SKM-1 (cell line): ENCODE results near the gene BACH2.
"Not testable (repeated sequence)": the region's sequence is repeated elsewhere in the genome, so short reads cannot be mapped to it uniquely, and the experiment has no call there.

Source experiments
- DNase-seq: peaks from one replicate; lab custom pipeline; 2025; ENCODE audit not compliant: unreplicated experiment; lab: John Stamatoyannopoulos, UW

BACH2 gene

DNA sequence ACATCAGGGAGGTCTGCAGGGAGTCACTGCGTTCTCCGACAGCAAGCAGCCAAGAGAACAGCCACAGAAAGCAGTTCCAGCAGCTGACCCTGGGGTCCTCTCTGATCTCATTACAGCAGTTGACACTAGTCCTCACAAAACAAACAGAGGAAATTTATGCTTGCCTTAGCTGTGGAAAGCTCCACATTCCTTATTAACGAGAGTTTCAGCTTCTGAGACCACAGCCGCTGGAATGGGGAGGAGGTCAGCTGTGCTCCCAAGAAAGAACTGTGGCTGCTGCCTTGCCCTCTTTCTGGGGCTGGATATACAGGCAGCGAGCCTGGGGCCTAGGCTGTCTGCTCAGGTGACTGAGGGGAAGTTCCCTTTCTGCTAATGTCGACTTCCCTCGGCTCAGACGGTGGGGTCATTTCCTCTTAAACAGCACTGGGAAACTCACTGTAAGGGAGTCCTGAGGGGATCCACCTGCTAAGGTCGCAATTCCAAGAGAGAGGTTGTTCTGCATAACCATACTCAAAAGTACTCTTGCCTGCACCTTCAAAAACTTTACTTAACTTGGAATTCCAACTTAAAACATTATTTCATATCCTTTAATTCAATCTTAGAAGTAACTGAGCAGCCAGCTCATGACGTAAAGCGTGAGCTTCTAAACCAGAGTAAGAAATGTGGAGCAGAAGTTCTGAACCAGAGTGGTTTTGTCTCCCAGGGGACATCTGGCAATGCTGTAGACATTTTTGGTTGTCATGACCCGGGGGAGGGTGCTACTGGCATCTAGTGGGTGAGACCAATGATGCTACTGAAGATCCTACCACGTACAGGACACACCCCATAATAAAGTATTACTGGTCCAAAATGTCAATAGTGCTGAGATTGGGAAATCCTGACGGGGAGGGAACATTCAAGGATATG, 80.3 kb downstream of the BACH2 start:
- peak; percentile 31 for DNase-seq

DNA sequence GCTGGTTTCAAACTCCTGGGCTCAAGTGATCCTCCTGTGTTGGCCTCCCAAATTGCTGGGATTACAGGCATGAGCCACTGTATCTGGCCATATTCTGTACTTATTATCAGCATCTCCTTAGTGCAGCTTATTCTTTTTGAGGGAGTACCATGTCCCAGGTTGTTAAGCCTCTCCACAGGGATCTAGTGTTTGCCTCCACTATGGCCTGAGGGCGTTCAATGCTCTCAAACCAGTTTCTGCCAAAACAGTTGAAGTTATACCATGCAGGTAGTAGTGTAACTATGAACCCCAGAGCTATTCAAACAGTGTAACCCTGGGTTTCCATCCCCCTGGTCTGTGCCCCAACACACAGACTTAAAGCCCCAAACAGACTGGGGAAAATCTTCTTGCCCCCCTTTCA, 81.7 kb downstream of the BACH2 start:
- DNase-seq = no peak

DNA sequence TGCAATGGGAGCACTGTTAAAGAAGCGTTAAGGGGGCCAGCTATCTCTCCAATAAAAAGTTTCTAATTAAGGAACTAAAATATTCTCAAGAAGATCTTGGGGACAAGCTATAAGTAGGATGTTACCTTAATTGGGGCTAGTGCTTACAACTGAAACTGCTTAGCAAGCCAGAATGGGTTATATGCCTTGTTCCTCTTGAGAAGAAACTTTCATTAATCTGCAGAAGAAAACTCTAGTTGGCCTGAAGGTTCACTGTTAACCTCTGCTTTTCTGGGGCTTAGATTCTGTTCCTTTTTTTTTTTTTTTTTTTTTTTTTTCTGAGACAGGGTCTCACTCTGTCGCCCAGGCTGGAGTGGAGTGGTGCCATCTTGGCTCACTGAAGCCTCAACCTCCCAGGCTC, 82.2 kb downstream of the BACH2 start:
- no peak for DNase-seq

DNA sequence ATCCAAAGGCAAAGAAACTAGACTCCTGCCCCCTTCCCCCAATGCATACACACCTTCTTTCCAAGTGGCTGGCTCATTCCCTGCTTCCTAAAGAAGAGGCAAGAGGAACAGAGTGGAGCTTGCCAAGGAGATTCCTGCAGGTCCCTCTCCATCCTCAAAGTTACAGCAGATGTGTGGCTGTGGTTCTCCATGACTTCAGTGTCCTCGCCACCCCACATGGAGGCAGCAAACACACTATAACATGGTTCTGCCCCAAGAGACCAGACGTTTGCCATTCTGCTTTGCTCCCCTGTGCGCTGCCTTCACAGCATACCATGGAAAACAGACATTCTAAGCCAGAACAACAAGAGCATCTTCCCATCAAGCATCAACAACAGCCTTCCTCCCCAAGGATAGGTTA, 84.4 kb downstream of the BACH2 start:
- DNase-seq = no peak

DNA sequence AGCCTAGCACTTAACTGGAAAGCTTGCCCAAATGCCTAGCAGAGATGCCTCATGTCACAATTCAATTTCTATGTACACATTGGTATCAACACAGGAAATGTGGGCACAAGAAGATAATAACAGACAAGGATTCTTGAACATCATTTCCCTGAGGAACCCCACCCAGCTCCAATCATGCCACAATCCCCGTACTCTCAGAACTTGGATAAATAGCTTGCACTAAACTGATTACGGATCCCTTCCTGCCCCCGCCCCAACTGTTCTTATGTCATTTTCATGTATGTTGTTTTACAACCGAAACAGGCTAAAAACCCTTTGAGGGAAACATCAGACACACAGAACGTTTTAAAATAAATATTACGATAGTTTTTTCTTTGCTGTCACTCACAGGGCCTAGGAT, 87.1 kb downstream of the BACH2 start:
- DNase-seq = no peak

DNA sequence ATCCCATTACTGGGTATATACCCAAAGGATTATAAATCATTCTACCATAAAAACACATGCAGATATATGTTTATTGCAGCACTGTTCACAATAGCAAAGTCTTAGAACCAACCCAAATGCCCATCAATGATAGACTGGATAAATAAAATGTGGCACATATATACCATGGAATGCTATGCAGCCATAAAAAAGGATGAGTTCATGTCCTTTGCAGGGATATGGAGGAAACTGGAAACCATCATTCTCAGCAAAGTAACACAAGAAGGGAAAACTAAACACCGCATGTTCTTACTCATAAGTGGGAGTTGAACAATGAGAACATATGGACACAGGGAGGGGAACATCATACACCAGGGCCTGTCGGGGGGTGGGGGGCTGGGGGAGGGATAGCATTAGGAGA, 88.0 kb downstream of the BACH2 start:
- DNase-seq = not testable (repeated sequence)

DNA sequence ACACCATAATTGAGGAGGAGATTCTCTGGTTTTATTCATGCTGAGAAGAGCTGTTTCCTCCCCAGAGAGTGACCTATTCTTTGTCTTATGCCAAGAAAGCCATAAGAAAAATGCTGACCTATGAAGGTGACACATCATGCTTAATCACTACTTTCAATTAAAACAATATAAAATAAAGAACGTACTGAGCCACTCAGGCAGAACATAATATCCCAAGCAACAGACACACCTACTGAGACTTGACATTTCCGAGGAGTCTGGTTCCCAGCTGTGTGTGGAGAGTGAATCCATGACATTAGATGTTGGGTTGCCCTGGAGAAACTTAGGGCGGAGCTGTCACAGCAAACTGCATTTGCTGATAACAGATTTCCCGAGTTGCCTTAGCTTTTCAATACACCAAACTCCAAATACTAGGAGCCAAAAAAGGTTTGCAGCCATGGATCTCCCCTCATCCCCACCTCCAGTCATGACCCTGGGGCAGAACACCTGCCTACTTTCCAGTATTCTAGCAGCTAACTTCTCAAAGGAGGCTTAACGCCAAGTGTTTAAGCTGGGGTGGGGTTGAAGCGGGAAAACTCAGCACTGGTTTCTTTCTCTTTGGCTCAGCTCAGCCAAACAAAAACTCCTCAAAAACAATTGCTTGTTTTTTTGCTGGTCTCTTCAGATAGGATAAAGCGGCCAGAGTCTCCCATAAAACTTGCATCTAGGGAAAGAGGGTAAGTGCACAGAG, 92.2 kb downstream of the BACH2 start:
- no peak for DNase-seq

DNA sequence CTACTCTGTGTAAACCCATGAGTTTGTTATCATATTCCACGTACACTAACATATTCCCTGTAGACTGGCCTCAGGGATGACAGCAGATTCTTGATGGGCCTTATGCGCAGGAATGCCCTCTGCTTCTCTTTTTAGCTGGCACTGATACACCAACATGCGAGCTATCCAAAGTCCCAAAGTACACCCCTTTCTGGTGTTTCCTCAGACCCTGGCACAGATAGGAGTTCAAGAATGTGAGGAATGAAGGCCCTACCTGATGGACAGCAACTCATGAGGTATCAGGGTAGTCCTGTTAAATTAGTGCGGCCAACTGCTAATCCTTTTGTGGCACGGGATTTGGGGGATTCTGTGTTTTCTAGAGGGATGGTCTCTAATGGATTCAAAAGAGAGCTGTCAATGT, 93.0 kb downstream of the BACH2 start:
- no peak for DNase-seq

DNA sequence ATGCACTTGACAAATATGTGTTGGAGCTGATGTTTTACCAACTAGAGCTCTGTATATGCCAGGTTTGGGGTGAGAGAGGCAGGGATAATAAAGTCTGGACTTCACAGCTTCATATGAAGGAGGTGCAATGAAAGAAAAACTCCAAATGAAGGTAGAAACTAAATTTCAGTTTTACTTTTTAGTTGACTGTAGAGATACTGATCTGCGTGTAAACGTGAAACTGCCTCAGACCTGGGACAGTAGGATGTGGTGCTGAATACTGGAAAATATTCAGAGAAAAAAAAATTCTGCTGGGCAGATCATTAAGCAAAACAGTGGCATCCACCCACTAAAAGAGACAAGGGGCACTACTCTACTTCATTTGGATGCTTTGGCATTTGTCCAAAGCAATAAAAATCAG, 94.5 kb downstream of the BACH2 start:
- DNase-seq = no peak

DNA sequence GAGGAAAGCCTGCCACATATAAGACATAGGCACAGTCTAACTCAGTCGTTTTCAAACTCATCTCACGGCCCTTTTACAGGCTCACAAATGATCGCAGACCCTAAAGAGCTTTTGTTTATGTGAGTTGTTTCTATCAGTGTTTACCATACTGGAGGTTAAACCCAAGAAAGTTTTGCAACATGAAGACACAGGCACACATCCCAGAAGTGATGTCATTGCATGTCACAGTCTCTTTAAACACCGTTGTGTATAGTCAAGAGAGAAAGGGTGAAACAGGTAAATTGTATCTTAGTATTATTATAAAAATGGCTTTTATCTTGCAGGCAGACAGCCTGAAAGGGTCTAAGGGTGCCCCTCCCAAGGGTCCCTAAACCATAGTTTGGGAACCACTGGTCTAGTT, 96.7 kb downstream of the BACH2 start:
- DNase-seq = no peak

DNA sequence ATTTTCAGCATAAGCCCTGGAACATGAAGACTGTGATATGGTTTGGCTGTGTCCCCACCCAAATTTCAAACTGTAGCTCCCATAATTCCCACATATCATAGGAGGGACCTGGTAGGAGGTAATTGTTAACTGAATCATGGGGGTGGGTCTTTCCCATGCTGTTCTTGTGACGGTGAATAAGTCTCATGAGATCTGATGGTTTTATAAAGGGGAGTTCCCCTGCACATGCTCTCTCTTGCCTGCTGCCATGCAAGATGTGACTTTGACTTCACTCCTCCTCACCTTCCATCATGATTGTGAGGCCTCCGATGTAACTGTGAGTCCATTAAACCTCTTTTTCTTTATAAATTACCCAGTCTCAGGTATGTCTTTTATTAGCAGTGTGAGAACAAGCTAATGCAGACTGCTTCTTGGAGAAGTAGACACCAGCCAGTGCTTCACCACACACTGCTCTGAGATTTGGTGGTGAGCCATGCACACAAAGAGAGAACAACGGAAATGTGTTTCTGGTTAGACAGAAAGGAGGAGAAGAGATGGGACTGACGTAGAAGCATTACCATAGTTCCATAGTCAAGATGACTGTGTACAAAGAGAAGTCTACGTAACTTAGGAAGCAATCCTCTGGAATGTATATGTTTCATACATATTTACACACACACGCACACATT, 97.8 kb downstream of the BACH2 start:
- DNase-seq = no peak

DNA sequence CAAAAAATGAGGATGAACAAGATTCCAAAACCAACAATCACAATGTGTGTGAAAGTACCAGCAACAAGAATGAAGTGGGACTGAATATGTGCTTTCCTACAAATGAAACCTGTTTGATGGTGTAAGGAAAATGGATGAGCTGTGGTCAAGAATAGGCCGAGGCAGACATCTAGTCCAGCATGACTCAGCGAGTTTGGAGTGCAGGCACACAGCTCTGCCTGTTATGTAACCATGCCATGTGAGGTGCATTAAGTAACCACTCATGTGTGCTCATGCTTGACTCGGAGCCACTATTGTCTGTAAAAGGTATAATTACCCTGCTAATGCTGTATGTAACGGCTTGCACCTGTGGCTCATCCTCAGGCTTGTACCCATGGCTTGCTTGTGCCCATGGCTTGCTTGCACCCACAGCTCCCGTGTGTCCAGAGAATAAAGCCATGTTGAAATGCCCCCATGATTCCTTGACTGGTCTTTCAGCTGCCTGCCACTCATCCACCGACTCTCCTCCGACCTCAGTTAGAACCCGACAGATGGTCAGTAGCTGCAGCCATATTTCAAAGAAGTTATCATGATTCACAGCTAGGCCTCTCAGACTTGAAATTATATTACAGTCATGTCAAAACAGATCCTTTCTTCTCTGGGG, 98.7 kb downstream of the BACH2 start:
- DNase-seq = no peak

DNA sequence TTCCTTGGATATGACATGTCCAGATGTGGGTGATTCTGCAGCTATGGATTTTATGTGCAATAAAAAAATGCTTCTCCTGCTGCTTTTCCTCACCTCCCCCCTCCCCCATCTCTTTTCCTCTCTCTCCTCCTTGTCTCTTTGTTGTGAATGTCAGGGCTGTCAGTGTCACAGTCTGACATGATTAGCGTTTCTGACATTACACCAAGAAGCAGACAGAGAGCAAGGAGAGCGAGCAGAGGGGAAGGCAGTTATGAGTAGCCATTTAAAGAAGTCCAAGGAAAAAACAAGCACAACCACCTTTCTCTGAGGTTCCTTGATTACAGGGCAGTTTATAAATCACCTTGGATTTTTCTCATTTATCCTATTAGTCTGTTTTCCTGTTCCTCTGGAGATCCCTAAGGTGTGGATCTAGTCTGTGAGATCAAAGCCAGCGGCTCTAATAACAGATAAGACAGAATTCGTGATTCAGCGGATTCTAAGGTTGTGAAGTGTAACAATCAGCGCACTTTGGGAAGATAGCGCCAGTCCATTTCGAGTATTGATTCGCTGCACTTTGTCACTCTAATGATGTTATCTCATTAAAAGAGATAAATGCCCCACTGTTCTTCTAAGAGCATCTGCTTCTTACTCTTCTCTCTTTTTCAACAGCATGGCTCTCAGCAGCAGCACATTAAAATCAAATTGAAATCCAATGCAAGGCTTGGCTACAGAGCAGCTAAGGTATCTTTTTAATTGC, 101.4 kb downstream of the BACH2 start:
- no peak for DNase-seq

DNA sequence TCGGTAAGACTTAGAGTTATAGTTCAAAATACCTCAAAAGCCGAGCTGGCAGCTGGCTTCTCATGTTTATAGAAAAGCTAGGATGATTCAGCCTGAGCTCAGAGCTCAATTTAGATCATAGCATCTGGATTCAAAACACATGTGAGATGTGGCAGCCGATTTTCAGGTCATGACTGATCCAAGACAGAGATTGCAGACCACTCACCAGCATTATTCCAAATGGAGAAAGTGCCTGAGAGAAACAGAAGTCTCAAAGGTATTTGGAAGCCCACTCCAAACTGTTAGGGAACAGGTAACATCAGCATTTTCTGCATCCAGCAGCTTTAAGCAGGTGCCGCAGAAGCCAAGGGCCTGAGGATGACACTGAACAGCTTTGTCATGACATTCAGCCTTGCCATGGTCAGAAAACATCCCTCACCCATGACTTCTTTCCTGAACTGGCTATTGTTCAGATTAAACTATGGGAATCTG, 102.2 kb downstream of the BACH2 start:
- no peak for DNase-seq

DNA sequence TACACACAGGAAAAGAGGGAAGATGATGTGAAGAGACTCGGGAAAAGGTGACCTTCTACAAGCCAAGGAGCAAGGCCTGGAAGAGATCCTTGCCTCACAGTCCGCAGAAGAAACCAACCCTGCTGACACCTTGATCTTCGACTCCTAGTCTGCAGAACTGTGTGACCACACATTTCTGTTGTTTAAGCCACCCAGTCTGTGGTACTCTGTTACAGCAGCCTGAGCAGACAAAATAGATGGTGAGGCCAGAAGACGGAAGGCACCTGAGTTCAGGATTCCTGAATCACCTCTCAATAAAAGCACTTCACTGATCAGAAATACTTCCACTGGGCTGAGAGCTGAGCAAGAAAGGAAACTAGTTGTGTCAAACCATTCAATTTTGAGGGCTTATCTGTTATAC, 103.3 kb downstream of the BACH2 start:
- DNase-seq = no peak

DNA sequence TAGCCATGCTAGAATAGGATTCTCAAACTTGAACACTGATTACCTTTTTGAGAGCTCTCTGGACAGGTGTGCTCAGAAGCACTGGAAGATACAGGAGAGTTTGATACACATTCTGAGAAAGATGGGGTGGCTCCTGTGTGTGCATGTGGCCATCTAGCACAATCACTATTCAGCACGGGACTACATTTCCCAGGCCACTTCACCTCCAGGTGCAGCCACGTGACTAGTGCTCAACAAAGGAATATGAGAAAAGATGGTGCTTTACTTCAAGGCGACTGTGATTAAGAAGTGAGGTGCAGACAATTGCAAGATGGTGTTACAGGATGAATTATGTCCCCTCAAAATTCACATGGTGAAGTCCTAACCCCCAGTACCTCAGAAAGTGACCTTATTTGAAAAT, 103.8 kb downstream of the BACH2 start:
- no peak for DNase-seq

DNA sequence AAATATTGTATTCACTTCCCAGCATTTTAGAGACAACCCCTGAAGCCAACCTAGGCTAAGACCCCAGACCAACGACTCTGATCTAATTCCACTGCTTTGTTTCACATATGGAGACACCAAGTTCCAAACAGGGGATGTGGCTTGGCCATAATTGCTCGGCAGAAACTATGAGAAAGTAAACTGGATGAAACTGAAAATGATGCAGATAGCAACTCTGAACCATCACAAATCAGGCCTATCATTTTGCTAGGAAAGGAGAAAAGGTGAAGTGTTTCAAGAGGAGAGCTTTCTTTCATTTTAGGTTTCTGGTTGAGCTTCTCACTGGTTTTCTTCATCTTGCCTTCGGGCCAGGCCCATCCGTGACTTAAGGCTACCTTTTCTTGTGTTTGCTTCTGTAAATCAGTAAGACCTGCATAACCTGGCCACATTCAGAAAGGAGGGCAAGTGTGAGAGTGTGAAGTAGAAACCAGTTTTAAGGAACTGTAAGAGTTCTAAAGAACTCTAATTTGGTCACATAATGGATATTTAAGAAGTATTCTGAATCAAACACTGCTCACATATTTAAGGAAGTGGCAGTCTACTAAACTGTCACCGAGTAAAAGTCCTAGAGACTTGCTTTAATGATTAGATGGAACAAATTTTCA, 105.8 kb downstream of the BACH2 start:
- no peak for DNase-seq

DNA sequence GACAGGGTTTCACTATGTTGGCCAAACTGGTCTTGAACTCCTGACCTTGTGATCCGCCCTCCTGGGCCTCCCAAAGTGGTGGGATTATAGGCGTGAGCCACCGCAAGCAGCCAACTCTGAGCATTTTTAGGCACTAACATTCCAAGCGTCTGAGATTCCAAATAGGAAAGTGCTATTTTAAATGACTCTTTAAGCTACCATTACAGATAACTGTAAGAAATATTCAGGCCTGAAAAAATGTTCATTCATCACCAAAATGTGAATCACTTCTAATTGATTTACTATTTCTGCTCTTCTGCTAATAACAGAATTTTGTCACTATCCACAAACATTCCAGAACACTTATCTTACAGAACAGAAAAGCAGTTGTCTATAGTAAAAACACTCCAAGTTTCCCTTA, 106.5 kb downstream of the BACH2 start:
- DNase-seq = no peak

DNA sequence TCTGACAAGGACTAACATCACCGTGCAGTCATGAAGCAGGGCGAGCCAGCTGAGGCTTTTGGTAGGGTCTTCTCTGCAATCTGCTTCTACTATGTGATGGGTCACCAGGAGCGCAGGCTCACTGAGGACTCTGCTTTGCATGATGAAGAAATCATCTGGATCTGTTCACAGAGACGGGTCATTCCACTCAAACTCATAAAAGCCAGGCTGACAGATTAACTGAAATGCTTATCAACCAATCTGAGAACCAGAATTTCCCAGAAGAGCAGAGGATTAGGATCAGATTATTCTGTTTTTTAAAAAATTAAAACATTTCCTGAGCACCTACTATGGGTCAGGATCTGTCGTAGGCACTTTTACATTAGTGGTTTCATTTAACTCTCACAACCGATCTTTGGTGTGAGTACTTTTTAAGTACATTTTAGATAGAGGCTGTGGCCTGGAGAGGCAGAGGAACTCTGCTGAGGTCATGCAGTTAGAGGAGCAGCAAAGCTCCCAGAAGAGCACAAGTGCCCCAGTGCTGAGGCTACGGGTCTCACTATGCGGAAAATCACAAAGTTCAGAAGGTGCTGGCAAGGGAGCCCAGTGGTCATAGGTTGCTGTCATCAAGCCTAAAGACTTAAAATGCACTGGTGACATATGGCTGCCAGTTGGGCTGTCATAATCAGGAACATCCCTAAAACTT, 109.1 kb downstream of the BACH2 start:
- DNase-seq = no peak
